RWPE2 (cell line): Measurements from ENCODE around the gene ABCF1.

Experiments used
- ATAC-seq: fragments of 200-7000 bp; cut with Tn5 transposase; 3 replicates; pipeline ENCODE4 v1.9.1; 2021; ENCODE audit warnings: low read depth
- DNase-seq: peaks from one replicate; pipeline ENCODE4 v3.0.0-alpha.2; 2020; ENCODE audit warnings: low spot score
- H3K27ac ChIP-seq: fragments of 450-650 bp; 2 replicates; pipeline ENCODE4 v1.5.1; 2017; ENCODE audit warnings: mild to moderate bottlenecking; ENCODE audit not compliant: poor library complexity, severe bottlenecking
- H3K27me3 ChIP-seq: fragments of 250-450 bp; sonication (Bioruptor Pico); 2 replicates; pipeline ENCODE4 v1.5.1; 2021; ENCODE audit warnings: mild to moderate bottlenecking, moderate library complexity; ENCODE audit not compliant: insufficient read depth, poor library complexity, severe bottlenecking
- H3K36me3 ChIP-seq: fragments of 250-450 bp; sonication (Bioruptor Pico); 2 replicates; pipeline ENCODE4 v1.5.1; 2020; ENCODE audit warnings: low read depth, mild to moderate bottlenecking, moderate library complexity
- H3K4me1 ChIP-seq: fragments of 250-450 bp; sonication (Bioruptor Pico); 2 replicates; pipeline ENCODE4 v1.5.1; 2021; ENCODE audit warnings: mild to moderate bottlenecking, moderate library complexity; ENCODE audit not compliant: insufficient read depth, poor library complexity, severe bottlenecking
- H3K4me3 ChIP-seq: fragments of 250-450 bp; sonication (Bioruptor Pico); 2 replicates; pipeline ENCODE4 v1.5.1; 2021; ENCODE audit warnings: mild to moderate bottlenecking, moderate library complexity; ENCODE audit not compliant: severe bottlenecking
- H3K9me3 ChIP-seq: fragments of 250-450 bp; sonication (Bioruptor Pico); 2 replicates; pipeline ENCODE4 v1.5.1; 2021; ENCODE audit warnings: mild to moderate bottlenecking, moderate library complexity; ENCODE audit not compliant: severe bottlenecking
- TF ChIP-seq, protein P1 (sequence below): fragments of 450-650 bp; IDR thresholded peaks from one replicate; pipeline ENCODE4 v1.5.1; 2017; ENCODE audit warnings: mild to moderate bottlenecking, moderate library complexity; ENCODE audit not compliant: poor library complexity, severe bottlenecking

Gene ABCF1

DNA sequence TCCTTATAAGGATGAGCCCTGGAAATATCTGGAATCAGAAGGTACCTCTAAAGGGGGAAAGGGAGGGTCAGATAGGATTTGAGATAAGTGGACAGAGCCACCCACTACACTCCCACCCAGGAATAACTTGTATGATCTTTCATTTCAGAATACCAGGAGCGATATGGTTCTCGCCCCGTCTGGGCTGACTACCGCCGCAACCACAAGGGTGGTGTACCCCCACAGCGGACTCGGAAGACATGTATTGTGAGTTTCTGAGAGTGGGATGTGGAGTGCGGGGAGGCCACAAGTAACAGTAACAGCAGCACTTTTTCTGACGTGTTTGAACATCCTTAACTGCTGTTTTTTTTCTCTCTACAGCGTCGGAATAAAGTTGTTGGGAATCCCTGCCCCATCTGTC, 48.3 kb downstream of the ABCF1 start:
- Histone ChIP-seq H3K36me3 (peaks cover 77% of the 10 kb centered on the region), H3K4me3 (no peak overlapping the region), H3K27ac (no peak overlapping the region), H3K4me1 (peaks cover 2% of the 10 kb centered on the region), H3K27me3 (no peaks in the 10 kb centered on the region), H3K9me3 (no peaks in the 10 kb centered on the region)
- ATAC-seq = no peak
- DNase-seq = no peak
- TF ChIP-seq, protein P1, sequence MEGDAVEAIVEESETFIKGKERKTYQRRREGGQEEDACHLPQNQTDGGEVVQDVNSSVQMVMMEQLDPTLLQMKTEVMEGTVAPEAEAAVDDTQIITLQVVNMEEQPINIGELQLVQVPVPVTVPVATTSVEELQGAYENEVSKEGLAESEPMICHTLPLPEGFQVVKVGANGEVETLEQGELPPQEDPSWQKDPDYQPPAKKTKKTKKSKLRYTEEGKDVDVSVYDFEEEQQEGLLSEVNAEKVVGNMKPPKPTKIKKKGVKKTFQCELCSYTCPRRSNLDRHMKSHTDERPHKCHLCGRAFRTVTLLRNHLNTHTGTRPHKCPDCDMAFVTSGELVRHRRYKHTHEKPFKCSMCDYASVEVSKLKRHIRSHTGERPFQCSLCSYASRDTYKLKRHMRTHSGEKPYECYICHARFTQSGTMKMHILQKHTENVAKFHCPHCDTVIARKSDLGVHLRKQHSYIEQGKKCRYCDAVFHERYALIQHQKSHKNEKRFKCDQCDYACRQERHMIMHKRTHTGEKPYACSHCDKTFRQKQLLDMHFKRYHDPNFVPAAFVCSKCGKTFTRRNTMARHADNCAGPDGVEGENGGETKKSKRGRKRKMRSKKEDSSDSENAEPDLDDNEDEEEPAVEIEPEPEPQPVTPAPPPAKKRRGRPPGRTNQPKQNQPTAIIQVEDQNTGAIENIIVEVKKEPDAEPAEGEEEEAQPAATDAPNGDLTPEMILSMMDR = no peak

DNA sequence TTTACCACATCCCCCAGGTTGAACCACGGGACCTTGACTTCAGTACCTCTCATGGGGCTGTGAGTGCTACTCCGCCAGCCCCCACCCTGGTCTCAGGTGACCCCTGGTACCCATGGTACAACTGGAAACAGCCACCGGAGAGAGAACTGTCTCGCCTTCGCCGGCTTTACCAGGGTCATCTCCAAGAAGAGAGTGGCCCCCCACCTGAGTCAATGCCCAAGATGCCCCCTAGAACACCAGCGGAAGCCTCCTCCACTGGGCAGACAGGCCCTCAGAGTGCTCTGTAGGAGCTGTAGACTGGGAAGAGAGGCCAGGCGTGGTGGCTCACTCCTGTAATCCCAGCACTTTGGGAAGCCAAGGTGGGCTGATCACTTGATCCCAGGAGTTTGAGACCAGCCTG, 54.3 kb downstream of the ABCF1 start:
- H3K27me3 ChIP-seq = no peaks in the 10 kb centered on the region
- no peak overlapping the region for H3K27ac ChIP-seq
- H3K4me1 ChIP-seq = no peaks in the 10 kb centered on the region
- TF ChIP-seq, protein P1 = no peak
- DNase-seq (no peak), ATAC-seq (no peak)
- H3K9me3 ChIP-seq = no peaks in the 10 kb centered on the region
- H3K4me3 ChIP-seq = no peak overlapping the region
- H3K36me3 ChIP-seq = peaks cover 80% of the 10 kb centered on the region

DNA sequence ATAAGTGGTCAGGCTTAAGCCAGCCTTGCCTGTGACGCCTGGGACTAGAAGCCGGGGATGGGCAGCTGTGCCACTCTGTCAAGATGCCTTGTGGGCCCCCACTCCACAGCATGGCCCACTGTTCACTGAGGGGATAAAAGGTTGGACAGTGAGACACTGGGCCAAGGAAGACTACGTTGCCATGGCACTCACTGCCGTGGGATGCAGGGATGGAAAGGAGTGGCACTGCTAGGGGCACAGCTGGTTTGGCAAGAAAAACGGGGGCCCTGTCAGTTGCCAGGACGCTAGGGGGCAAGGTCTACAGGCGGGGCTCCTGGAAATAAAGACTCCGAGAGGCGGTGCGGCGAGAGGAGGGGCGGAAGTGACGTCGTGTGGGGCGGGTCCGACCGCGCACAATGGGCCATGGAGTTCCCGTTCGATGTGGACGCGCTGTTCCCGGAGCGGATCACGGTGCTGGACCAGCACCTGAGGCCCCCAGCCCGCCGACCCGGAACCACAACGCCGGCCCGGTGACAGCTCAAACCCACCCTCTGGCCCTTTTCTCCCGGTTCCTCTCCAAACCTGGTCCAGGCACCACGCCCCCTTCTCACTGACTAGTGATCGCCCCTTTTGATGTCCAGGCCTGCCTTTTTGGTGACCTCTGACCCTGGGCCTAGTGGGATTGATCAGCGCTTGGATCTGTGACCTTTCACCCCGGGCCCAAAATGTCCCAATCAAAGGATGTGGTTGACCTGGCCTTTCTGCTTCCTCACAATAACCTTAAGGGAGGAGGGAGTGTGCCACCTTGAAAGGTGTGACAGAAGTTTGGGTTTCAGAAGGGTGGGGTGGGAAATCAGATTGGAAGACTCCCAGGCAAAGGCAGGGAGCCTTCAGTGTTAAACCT, 55.5 kb downstream of the ABCF1 start, which contains the start of gene ATAT1:
ATAT1 (plus strand) TSS at position 391 of the 883 bp plus-strand sequence.
- TF ChIP-seq, protein P1 = peak; percentile 44
- Histone ChIP-seq H3K9me3 (no peaks in the 10 kb centered on the region), H3K4me1 (no peaks in the 10 kb centered on the region), H3K4me3 (peak within 1 kb of the TSS; percentile 46), H3K27me3 (no peaks in the 10 kb centered on the region), H3K27ac (peak within 1 kb of the TSS; percentile 32), H3K36me3 (peaks cover 68% of the 10 kb centered on the region)
- ATAC-seq (peak; percentile 96), DNase-seq (peak; percentile 82)

DNA sequence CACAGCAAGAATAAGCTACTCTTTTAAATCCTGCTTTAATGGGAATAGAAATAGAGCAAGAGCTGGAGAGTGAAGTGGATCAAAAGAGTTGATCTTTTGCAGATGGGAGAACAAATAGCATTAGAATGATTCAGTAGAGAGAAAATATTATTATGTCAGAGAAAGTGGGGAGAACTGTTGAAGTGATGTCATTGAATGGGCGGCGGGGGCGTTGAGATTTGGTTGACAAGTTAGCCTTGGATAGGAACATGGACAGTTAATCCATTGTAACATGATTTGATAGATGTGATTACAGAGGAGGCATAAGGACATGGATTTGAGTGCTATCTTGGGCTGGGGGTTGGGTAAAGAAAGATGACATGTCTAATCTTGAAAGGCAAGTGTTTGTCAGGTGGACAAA, 64.6 kb downstream of the ABCF1 start:
- no peaks in the 10 kb centered on the region for H3K9me3 ChIP-seq
- no peak for ATAC-seq
- H3K4me1 ChIP-seq = no peaks in the 10 kb centered on the region
- no peaks in the 10 kb centered on the region for H3K27me3 ChIP-seq
- no peak overlapping the region for H3K27ac ChIP-seq
- H3K36me3 ChIP-seq = peaks cover 25% of the 10 kb centered on the region
- TF ChIP-seq, protein P1 = no peak
- no peak overlapping the region for H3K4me3 ChIP-seq
- no peak for DNase-seq

DNA sequence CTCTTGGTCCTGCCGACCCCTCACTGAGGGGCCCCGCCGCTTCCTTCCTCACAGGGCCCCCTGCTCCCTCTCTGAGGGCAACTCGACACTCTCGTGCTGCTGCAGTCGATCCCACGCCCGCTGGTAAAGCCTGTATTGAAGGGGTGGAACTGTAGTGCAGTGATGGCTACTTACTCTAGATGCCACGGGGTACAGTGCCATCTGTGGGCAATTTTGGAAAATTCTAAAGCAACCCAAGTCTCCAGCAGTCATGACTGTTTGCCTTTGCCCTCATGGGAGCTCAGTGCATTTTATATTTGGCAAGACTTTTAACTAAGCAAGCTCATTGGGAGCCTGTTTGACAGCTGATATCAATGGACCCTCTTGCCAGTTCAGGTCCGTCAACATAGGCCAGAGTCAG, 69.2 kb downstream of the ABCF1 start:
- DNase-seq = no peak

More for the DNA sequence above, 69.2 kb downstream of the ABCF1 start:
- Histone ChIP-seq H3K27ac (no peak overlapping the region), H3K9me3 (no peaks in the 10 kb centered on the region), H3K4me3 (no peak overlapping the region), H3K4me1 (no peaks in the 10 kb centered on the region), H3K36me3 (peaks cover 25% of the 10 kb centered on the region), H3K27me3 (no peaks in the 10 kb centered on the region)
- TF ChIP-seq, protein P1 = peak; percentile 15
- ATAC-seq = peak; percentile 53; the same call in 1 of the 3 replicates
